PC-3 (cell line): ENCODE results near the gene HIP1R.

Experiments used
- EZH2 ChIP-seq: fragments of 300-600 bp; sonication (generic); IDR thresholded peaks from one replicate; pipeline ENCODE4 v1.6.1; 2017; ENCODE audit warnings: antibody characterized with exemption, mild to moderate bottlenecking, low read length; ENCODE audit not compliant: unreplicated experiment
- EZH2phosphoT487 ChIP-seq: fragments of 300-600 bp; sonication (generic); IDR thresholded peaks from 2 replicates; pipeline ENCODE4 v1.6.1; 2018; ENCODE audit warnings: mild to moderate bottlenecking, antibody characterized with exemption, low read length, borderline replicate concordance
- TF ChIP-seq, protein P1 (sequence below): fragments of 300-600 bp; sonication (generic); conservative IDR thresholded peaks from 2 replicates; pipeline ENCODE4 v1.5.1; 2017; ENCODE audit warnings: antibody characterized with exemption, low read depth, mild to moderate bottlenecking, low read length

DNA sequence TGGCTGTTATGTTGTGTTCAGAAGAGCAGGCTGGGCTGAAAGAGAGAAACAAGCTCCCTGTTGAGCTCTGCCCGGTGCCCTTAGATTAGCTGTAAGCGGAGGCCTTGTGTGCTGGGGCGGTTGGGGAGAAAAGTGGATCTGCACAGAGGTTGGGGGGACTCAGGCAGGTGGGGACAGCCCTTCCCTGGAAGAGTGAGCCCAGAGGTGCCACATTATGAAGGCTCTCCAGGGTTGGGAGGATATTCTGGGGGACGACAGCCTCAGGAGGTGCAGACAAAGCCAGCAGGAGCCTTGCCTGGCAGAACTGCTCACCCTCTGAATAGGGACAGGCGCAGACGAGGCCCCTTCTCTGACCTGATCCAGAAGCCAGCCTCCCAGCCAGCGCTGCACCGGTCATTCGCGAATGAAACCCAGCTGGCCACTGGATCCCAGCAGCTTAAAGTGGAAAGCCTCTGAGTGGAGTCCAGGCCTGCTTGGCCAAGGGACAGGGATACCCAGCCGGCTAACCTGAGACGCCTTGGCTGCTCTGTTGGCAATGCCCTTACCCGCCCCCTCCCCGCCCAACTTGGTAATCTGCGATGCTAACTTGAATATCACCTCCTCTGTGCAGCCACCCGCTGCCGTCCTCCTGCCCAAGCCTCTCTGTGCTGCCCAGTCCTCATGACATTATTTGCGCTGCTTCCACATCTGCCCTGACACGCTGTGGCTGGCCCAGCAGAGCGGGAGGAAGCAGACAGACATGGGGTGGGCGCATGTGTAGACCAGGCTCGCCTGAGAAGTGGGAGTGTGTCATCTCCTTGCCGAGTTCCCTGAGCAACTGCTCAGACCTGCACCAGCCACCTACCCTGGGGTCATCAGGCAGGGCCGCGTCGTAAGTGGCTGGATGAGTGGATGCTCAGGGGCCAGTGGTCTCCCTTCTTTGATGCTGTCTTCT lies 5.6 kb downstream of the HIP1R start:
- TF ChIP-seq, protein P1, sequence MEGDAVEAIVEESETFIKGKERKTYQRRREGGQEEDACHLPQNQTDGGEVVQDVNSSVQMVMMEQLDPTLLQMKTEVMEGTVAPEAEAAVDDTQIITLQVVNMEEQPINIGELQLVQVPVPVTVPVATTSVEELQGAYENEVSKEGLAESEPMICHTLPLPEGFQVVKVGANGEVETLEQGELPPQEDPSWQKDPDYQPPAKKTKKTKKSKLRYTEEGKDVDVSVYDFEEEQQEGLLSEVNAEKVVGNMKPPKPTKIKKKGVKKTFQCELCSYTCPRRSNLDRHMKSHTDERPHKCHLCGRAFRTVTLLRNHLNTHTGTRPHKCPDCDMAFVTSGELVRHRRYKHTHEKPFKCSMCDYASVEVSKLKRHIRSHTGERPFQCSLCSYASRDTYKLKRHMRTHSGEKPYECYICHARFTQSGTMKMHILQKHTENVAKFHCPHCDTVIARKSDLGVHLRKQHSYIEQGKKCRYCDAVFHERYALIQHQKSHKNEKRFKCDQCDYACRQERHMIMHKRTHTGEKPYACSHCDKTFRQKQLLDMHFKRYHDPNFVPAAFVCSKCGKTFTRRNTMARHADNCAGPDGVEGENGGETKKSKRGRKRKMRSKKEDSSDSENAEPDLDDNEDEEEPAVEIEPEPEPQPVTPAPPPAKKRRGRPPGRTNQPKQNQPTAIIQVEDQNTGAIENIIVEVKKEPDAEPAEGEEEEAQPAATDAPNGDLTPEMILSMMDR, result no peak
- no peak for TF ChIP-seq EZH2phosphoT487
- no peak for TF ChIP-seq EZH2
